Esophagus squamous epithelium (tissue), 5 donors: ENCODE results near the gene GRAMD4. TPM values are rescaled to one million over a fixed set of nuclear protein-coding genes. Genes with fewer than 3 reads are reported as not detected.
A peak's percentile ranks its signal among the peaks of the same experiment; 100 is the strongest.

Source experiments
- DNase-seq: peaks from one replicate; lab custom pipeline; 2025; lab: John Stamatoyannopoulos, UW
- H3K27ac ChIP-seq, 4 donors: fragments of 200-600 bp; sonication (generic); one replicate each; pipeline ENCODE4 v1.5.1; 2016 to 2019; ENCODE audit warnings: mild to moderate bottlenecking in 1 of 4
- H3K27me3 ChIP-seq, 4 donors: fragments of 200-600 bp; sonication (generic); 1 replicate in 3 of 4; 2 replicates in 1 of 4; pipeline versions ENCODE4 v1.5.1 to v1.6.0; 2017 to 2021; ENCODE audit warnings: antibody characterized with exemption in 1 of 4
- H3K36me3 ChIP-seq, 3 donors: fragments of 200-600 bp; sonication (generic); one replicate each; pipeline ENCODE4 v1.5.1; 2016 to 2019
- H3K4me1 ChIP-seq, 3 donors: fragments of 200-600 bp; sonication (generic); one replicate each; pipeline ENCODE4 v1.5.1; 2017 to 2019
- H3K4me3 ChIP-seq, 4 donors: fragments of 200-600 bp; sonication (generic); 1 replicate in 3 of 4; 2 replicates in 1 of 4; pipeline ENCODE4 v1.5.1; 2016 to 2019; ENCODE audit warnings: mild to moderate bottlenecking in 2 of 4, moderate library complexity in 1 of 4
- H3K9me3 ChIP-seq, 3 donors: fragments of 200-600 bp; sonication (generic); one replicate each; pipeline ENCODE4 v1.5.1; 2016 to 2019
- POLR2A ChIP-seq, 4 donors: fragments of 450-650 bp; IDR thresholded peaks; one replicate each; pipeline ENCODE4 v1.6.1; 2017; ENCODE audit warnings: antibody characterized with exemption in 4 of 4, mild to moderate bottlenecking in 4 of 4, moderate library complexity in 3 of 4
- WGBS, 2 donors: methylation state at CpG; one replicate each; pipeline ENCODE4 v1.1.5; 2018; 5-methylcytosine and 5-hydroxymethylcytosine counted together
- intact Hi-C: fragments of 100-400 bp; cut with DNase I; formaldehyde crosslinking; loops from one replicate; pipeline ENCODE4 v1.15.0; 2022
- total RNA-seq, 4 donors: library from RNA; depleted of rRNA; stranded (reverse); fragments of >200 nt; gene quantifications; one replicate each; pipeline ENCODE4 v1.1.0, GENCODE V29; 2016
- TF ChIP-seq, protein P1 (sequence below), 6 experiments: fragments of 450-650 bp in 4 of 6; fragments of 200-600 bp in 2 of 6; sonication (generic) in 2 of 6; IDR thresholded peaks; one replicate each; pipeline ENCODE4 v1.5.1; 2016 to 2019; ENCODE audit warnings: antibody characterized with exemption in 6 of 6, mild to moderate bottlenecking in 4 of 6, moderate library complexity in 4 of 6
- donor health status: DM: yes; HTN: yes; CAD: no.

GRAMD4 gene
- total RNA-seq, 4 donors from 2014 or later, result 27.0 to 122 (median 33.3) TPM

GRCh38 chr22:46590334-46590733 is 29.9 kb upstream of the GRAMD4 start:
- no peak overlapping the region for H3K27ac ChIP-seq
- no peak overlapping the region for H3K4me3 ChIP-seq
- H3K4me1 ChIP-seq, result peaks cover 13 to 93% (median 23%) of the 10 kb centered on the region in 3 donors
- no peaks in the 10 kb centered on the region for H3K9me3 ChIP-seq
- no peak for TF ChIP-seq POLR2A (IDR thresholded peaks at IDR 0.05)
- TF ChIP-seq, protein P1, sequence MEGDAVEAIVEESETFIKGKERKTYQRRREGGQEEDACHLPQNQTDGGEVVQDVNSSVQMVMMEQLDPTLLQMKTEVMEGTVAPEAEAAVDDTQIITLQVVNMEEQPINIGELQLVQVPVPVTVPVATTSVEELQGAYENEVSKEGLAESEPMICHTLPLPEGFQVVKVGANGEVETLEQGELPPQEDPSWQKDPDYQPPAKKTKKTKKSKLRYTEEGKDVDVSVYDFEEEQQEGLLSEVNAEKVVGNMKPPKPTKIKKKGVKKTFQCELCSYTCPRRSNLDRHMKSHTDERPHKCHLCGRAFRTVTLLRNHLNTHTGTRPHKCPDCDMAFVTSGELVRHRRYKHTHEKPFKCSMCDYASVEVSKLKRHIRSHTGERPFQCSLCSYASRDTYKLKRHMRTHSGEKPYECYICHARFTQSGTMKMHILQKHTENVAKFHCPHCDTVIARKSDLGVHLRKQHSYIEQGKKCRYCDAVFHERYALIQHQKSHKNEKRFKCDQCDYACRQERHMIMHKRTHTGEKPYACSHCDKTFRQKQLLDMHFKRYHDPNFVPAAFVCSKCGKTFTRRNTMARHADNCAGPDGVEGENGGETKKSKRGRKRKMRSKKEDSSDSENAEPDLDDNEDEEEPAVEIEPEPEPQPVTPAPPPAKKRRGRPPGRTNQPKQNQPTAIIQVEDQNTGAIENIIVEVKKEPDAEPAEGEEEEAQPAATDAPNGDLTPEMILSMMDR (IDR thresholded peaks at IDR 0.05), result no peak
- DNase-seq, result no peak
- no peaks in the 10 kb centered on the region for H3K36me3 ChIP-seq
- intact Hi-C loops, result no loop called here
- 77% methylated on average over 11 of the region's 11 CpGs; no CpG with 5 or more reads in 1 of the 2 donors for WGBS, 2 donors
- no peaks in the 10 kb centered on the region for H3K27me3 ChIP-seq

- TF ChIP-seq, protein P1 (IDR thresholded peaks at IDR 0.05), result no peak
- TF ChIP-seq POLR2A (IDR thresholded peaks at IDR 0.05), result no peak
- intact Hi-C loops, result no loop called here
- no peaks in the 10 kb centered on the region for H3K36me3 ChIP-seq
- 72 to 83% methylated on average over 1 to 6 of the region's 8 CpGs for WGBS, 2 donors
- DNase-seq, result no peak
- no peaks in the 10 kb centered on the region for H3K27me3 ChIP-seq
- H3K27ac ChIP-seq, result peak overlapping the region; percentile 27 to 80 (median 60)
- H3K9me3 ChIP-seq, result no peaks in the 10 kb centered on the region
- H3K4me3 ChIP-seq, result no peak overlapping the region
- H3K4me1 ChIP-seq, result peaks cover 20 to 93% (median 29%) of the 10 kb centered on the region in 3 donors
Observed at GRCh38 chr22:46591930-46592329, 28.3 kb upstream of the GRAMD4 start.

DNA sequence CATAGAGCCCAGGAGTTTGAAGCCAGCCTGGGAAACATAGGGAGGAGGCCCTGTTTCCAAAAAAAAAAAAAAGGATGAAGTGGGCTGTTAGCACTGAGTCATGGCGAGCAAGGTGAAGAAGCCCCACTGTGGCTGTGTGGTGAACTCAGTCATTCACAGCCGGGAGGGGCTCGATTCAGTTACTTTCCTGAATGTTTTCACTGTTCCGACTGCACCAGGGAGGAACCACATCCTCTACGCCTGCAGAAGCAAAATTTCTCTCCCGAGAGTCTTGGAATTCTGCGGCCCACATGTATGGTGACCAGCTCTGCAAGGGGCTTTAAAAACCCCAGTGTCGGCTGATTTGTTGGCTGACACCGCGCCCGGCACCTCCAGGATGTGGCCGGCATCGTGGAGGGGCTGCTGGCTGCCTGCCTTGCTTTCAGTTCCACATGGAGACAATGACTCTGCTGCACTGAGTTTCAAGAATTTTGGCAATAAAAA is 27.8 kb upstream of the GRAMD4 start:
- H3K27ac ChIP-seq, result peak overlapping the region; percentile 27 to 80 (median 60)
- DNase-seq, result no peak
- WGBS, 2 donors, result 44 to 50% methylated on average over 13 of the region's 13 CpGs
- H3K36me3 ChIP-seq, result no peaks in the 10 kb centered on the region
- intact Hi-C loops, result no loop called here
- TF ChIP-seq POLR2A (IDR thresholded peaks at IDR 0.05), result no peak
- TF ChIP-seq, protein P1 (IDR thresholded peaks at IDR 0.05), result no peak
- H3K9me3 ChIP-seq, result no peaks in the 10 kb centered on the region
- H3K27me3 ChIP-seq, result no peaks in the 10 kb centered on the region
- H3K4me3 ChIP-seq, result peak overlapping the region in 1 of 4 donors; percentile 43
- H3K4me1 ChIP-seq, result peaks cover 15 to 93% (median 25%) of the 10 kb centered on the region in 3 donors

DNA sequence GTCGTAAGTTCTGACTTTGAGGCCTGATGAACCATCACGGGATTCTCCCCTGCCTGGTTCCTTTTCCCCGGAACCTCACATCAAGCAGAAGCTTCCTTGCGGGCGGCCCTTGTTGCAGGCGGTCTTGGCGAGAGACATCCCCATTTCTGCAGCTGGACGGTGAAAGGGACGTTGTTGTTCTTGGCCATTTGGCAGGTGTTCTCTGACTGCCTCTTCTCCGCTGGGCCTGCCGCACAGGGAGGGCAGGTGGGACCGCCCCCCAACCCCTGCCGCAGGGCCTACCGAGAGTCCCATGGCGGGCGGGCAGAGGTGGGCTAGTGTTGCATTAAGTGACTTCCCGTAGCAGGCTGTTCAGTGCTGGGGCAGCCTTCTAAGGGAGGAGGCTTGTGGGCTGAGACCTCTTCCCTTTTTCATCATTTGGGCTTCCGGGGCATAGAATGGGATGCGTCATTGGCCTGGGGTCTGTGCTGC is 26.9 kb upstream of the GRAMD4 start:
- Histone ChIP-seq H3K9me3 (no peaks in the 10 kb centered on the region), H3K4me3 (peak overlapping the region in 1 of 4 donors; percentile 35), H3K4me1 (peaks cover 15 to 93% (median 23%) of the 10 kb centered on the region in 3 donors), H3K36me3 (no peaks in the 10 kb centered on the region), H3K27me3 (no peaks in the 10 kb centered on the region), H3K27ac (peak overlapping the region in 3 of 4 donors; percentile 60 to 80 (median 61))
- intact Hi-C loops, result no loop called here
- 76 to 81% methylated on average over 12 to 15 of the region's 19 CpGs for WGBS, 2 donors
- no peak for DNase-seq
- TF ChIP-seq, protein P1 (IDR thresholded peaks at IDR 0.05), result no peak
- peak in 2 of 4 donors; percentile 16 to 52 for TF ChIP-seq POLR2A (IDR thresholded peaks at IDR 0.05)
